ENCODE measurements around the gene USH1C.

GRCh38 chr11:17541330-17541885, 2.8 kb downstream of the USH1C start:
- TF ChIP-seq POLR2A (IDR thresholded peaks at IDR 0.05; ENCODE audit: low read depth): no peak
- no peak for TF ChIP-seq POLR2AphosphoS5 (IDR thresholded peaks at IDR 0.05)
- TF ChIP-seq CTCF (IDR thresholded peaks at IDR 0.05): no peak
- no peak for TF ChIP-seq EP300 (IDR thresholded peaks at IDR 0.05)
